HL-60/S4 treated with phorbol 12-myristate 13-acetate at 8.2 ng/mL for 4 days and 3 days (cell line): ENCODE measurements around the gene CCNY.

ENCODE experiments used
- in situ Hi-C: fragments of 300-500 bp; cut with MboI; formaldehyde crosslinking; loops from 2 replicates; pipeline ENCODE4 v1.15.0; 2022; ENCODE audit warnings: low sequenced_read_pairs

CCNY gene

GRCh38 chr10:35423505-35424306, 87.4 kb downstream of the CCNY start:
- in situ Hi-C loops: no loop called here

- in situ Hi-C loops: no loop called here
These were observed 88.5 kb downstream of the CCNY start for GRCh38 chr10:35424680-35425285.

- in situ Hi-C loops: no loop called here
These were observed 89.3 kb downstream of the CCNY start for GRCh38 chr10:35425595-35425994.

- in situ Hi-C loops: no loop called here
These were observed 90.3 kb downstream of the CCNY start for GRCh38 chr10:35426657-35427056.

GRCh38 chr10:35427543-35427942, 91.2 kb downstream of the CCNY start:
- in situ Hi-C loops: no loop called here

GRCh38 chr10:35428521-35428920, 92.2 kb downstream of the CCNY start:
- in situ Hi-C loops: no loop called here

- in situ Hi-C loops: no loop called here
These were observed 96.6 kb downstream of the CCNY start for GRCh38 chr10:35432781-35433338.

- in situ Hi-C loops: no loop called here
These were observed 97.6 kb downstream of the CCNY start for GRCh38 chr10:35433851-35434426.

- in situ Hi-C loops: no loop called here
These were observed 98.2 kb downstream of the CCNY start for GRCh38 chr10:35434533-35434932.

- in situ Hi-C loops: no loop called here
These were observed 99.5 kb downstream of the CCNY start for GRCh38 chr10:35435824-35436223.

- in situ Hi-C loops: no loop called here
These were observed 101.5 kb downstream of the CCNY start for GRCh38 chr10:35437829-35438228.

GRCh38 chr10:35438718-35439571, 102.6 kb downstream of the CCNY start:
- in situ Hi-C loops: no loop called here

GRCh38 chr10:35440016-35440415, 103.7 kb downstream of the CCNY start:
- in situ Hi-C loops: no loop called here

- in situ Hi-C loops: no loop called here
These were observed 105.7 kb downstream of the CCNY start for GRCh38 chr10:35442028-35442427.

GRCh38 chr10:35442592-35442991, 106.3 kb downstream of the CCNY start:
- in situ Hi-C loops: no loop called here

- in situ Hi-C loops: no loop called here
These were observed 107.5 kb downstream of the CCNY start for GRCh38 chr10:35443858-35444257.

- in situ Hi-C loops: no loop called here
These were observed 109.0 kb downstream of the CCNY start for GRCh38 chr10:35445150-35445884.

- in situ Hi-C loops: no loop called here
These were observed 110.1 kb downstream of the CCNY start for GRCh38 chr10:35446439-35446838.

GRCh38 chr10:35447693-35448407, 111.5 kb downstream of the CCNY start:
- in situ Hi-C loops: no loop called here
